GM21447 (cell line): ENCODE results near the gene MIGA1.

ENCODE experiments used
- ATAC-seq: cut with Tn5 transposase; IDR thresholded peaks from one replicate; pipeline ENCODE4 v1.9.1; 2021; ENCODE audit not compliant: unreplicated experiment

The MIGA1 gene

DNA sequence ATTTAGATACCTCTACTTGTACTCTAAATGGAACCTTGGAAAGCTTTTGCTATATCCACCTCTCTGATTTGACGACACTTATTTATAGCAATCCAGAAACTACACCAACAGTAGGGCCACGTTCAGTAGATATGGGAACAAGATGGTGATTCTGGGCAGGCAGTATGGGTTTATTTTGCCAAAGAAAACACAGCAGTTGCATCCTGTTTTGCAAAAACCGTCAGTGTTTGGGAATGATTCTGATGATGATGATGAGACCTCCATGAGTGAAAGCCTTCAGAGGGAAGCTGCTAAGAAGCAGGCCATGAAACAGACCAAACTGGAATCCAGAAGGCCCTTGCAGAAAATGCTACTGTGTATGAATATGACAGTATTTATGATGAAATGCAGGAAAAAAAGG is 67.5 kb downstream of the MIGA1 start:
- ATAC-seq = no peak

DNA sequence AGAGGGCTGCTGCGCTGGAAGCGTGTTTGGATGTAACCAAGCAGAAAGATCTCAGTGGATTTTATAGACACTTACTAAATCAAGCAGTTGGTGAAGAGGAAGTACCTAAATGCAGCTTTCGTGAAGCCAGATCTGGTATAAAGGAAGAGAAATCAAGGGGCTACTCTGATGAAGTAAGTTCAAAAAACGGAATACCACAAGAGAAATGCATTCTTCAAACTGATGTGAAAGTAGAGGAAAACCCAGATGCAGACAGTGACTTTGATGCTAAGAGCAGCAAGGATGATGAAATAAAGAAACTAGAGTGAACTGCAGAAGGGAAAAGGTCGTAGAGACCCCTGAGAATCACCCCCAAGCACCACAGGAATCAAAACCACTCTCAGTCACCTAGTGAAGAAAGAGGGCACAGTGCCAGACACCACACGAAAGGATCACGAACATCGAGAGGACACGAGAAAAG is 68.2 kb downstream of the MIGA1 start:
- no peak for ATAC-seq

- no peak for ATAC-seq
Observed at GRCh38 chr1:77850082-77850481, 70.6 kb downstream of the MIGA1 start.

DNA sequence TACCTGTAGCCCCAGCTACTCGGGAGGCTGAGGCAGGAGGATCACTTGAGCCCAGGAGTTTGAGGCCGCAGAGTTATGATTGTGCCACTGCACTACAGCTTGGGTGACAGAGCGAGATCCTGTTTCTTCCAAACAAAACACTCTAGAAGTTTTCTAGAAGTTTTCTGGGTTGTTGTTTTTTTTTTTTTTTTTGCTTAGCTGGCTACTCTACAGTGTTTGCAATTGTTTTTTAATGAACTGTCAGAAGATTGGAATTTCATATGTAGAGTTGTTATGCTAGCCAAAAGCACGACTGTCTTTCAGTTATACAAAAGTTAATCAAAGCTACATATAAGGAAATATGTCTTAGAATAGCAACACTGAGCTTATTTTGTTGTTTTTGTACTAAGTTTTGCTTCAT is 78.1 kb downstream of the MIGA1 start:
- ATAC-seq = no peak

DNA sequence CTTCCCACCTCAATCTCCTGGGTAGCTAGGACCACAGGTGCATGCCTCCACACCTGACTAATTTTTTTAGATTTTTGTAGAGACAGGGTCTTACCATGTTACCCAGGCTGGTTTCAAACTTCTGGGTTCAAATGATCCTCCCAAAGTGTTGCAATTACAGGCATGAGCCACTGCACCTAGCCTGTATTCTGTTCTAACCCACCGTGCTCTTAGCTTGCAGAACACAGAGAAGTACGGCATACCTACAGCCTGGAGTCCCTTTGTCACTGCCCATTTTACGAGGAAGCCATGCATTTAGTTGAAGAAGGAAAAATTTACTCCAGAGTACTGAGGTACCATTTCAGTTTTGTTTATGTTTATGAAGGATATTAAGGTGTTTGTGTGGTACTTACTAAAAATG is 79.3 kb downstream of the MIGA1 start:
- ATAC-seq = no peak

- no peak for ATAC-seq
Observed at GRCh38 chr1:77859248-77859647, 79.8 kb downstream of the MIGA1 start.

- ATAC-seq = no peak
Observed at GRCh38 chr1:77866296-77866695, 86.8 kb downstream of the MIGA1 start.

GRCh38 chr1:77872645-77873044 is 93.2 kb downstream of the MIGA1 start:
- no peak for ATAC-seq

GRCh38 chr1:77873461-77873860 is 94.0 kb downstream of the MIGA1 start:
- ATAC-seq = no peak

- no peak for ATAC-seq
Observed at GRCh38 chr1:77874804-77875445, 95.5 kb downstream of the MIGA1 start.

GRCh38 chr1:77876884-77877283 is 97.4 kb downstream of the MIGA1 start:
- no peak for ATAC-seq

GRCh38 chr1:77881061-77881460 is 101.6 kb downstream of the MIGA1 start:
- ATAC-seq = no peak

DNA sequence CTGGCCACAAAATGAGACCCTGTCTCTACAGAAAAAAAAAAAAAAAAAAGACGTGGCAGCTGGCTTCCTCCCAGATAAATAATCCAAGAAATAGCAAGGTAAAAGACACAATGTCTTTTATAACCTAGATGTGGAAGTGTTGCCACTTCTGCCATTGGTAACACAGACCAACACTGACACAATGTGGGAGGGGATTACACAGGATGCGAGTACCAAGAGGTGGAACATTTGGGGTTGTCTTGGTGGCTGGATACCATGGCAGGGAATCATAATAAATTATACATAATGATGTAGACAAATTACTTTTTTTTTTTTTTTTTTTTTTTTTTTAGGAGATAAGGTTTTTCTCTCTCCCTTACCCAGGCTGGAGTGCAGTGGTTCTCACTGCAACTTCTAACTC is 103.0 kb downstream of the MIGA1 start:
- no peak for ATAC-seq

DNA sequence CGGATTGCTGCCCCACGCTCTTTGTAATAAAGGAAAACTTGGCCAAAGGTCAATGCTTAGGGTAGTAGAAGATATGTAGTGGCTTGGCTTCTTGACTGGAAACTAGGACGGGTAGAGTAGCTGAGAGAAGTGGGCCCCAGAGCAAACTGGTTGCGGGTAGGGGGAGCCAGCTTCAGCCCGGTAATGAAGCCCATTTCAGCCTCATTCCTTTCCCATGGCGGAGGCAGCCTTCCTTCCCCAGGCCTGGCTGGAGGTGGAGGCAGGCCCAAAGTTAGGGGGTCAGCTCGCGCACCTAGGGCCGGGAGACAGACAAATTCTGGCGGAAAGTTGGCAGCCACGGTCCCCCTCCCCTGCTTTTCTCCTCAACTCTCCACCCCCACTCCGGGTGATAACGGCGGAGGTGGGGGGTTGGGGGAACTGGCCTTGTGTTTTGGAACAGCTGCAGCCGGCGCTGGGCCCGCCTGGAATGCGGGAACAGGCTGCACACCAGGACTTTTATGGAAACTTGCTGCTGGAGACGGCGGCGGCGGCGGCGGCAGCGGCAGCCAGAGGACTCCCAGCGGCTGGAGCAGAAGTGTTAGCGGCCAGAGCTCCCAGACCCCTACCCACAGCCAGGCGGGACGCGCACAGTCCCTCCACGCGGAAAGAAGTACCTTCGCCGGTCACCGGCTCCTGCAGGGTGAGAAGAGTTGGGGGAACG is 108.8 kb downstream of the MIGA1 start, which contains the start of gene NEXN:
Gene NEXN, plus strand, starts transcription at position 544 of the 700 bp plus-strand sequence. CDS start 27,483 bp downstream, outside the sequence.
- peak; percentile 28 for ATAC-seq

DNA sequence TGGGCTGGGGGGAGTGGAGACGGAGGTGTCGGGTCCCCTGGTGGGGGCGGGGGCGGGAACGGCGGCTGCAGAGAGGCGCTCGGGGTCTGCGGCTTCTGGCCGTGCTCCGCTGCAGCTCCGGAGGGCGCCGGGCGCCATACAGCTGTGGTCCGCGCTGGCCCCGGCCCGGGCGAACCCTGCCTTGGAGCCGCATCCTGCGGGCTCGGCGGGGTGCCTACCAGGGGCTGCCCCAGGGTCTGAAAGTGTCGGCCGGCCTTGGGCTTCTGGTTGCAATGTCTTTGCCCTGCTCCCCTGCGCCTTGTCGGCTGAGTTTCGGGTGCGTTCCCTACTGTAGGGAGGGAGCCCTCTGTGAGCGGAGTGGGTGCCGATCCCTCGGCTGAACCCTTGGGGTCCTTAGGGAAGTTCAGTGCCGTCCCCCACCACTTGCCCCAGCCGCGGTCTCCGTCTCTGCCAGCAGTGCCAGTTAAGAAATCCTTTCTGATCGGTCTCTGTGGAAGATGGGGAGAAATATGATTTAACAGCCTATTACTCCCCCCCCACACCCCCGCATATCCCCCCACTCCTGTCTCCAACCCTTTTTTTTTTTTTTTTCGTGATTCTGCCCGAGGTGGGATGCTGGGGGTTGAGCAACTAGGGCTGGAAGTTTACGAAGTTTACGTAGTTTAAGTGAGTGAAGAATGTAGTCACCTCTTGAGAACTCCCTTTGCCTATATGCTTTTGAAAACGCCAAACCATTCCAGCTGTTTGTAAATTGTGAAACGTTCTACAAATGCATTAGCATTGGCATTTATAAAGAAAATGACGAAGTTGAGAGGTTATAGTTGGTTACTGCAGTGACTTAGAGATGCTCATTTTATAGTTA is 109.6 kb downstream of the MIGA1 start:
- peak; percentile 70 for ATAC-seq

DNA sequence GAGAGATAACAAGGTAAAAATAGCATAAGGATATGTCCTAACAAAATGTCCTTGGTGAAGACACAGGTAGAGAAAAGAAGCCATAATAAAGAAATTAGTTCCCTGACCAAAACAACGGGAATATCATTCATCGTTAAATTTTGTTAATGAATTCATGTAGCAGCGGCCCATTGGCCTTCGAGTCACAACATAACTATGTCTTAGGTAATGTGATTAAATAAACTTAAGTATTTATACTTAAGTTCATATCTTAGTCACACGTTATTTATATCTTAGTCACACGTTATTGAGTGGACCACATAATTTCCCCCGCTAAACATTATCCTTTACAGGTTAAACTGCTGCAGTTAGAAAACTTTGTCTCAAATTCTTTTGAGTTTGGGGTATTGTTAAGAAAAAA is 110.2 kb downstream of the MIGA1 start:
- ATAC-seq = no peak

DNA sequence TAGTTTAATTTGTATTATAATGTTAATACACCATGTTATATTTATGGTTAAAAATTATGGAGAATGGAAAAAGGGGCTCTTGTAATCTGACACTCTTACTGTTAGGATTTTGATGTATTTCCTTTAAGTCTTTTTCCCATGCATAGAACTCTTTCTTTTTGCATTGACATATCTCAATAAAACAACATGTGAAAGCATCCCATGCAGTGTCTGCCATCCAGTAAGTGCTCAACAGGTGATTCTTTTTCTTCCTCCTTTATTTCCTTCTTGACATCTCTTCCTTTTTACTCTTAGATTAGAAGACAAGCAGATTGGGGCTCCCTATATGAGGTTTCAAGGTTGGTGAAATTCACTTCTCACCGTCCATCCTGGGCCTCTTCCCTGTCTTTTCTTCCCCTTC is 111.8 kb downstream of the MIGA1 start:
- no peak for ATAC-seq

DNA sequence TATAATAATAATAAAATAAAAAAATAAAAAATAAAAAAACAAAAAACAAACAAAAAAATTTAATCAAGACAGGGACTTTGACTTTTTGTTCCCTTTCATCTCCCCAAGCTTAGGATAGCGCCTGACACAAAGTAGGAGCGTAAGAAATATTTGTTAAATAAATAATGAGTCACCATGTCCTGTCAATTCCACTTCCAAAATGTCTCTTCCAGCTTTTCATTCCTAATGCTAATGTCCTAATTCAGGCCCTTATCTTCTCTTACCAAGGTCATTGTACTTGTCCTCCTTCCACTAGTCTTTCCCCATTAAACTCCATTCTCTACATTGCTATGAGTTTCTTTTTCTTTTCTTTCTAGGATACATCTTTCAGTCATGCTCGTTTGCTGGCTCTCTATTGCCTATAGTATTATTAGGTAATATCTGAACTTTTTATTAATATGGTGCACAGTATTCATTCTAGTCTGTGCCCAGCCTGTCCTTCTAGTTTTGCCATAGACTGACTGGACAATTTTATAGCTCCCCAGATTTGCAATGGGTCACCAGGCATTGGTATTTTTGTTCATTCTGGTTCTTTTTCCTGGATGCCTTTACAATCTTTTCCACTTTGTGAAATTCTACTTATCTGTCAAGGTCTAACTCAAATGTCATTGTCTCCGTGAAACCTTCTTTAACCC is 120.3 kb downstream of the MIGA1 start:
- no peak for ATAC-seq

GRCh38 chr1:77900687-77901293 is 121.3 kb downstream of the MIGA1 start:
- ATAC-seq = no peak

DNA sequence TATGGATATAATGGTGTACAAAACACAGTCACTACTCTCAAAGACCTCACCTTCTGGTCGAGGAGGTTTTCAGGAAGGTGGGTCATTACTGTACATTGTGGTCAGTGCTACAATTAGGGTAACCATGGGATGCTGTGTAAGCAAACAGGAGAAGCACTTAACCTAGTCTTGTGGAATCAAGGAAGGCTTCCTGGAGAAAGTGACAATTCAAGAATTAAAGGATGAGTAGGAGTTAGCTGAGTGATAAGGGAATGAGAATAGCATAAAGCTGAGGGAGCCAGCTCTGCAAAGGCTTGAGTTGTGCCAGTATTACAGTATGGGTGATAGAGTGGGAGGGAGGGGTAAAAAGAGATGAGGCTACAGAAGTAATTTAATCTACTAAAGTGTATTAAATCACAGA is 126.2 kb downstream of the MIGA1 start:
- ATAC-seq = no peak
